PC-9 (cell line): ENCODE measurements around the gene VAMP4. TPM values are rescaled to one million over a fixed set of nuclear protein-coding genes. Genes with fewer than 3 reads are reported as not detected.

Experiments
- BruUV-seq: library from RNA; stranded (reverse); fragments of 400-500 nt; replicated peaks from 2 replicates; lab custom pipeline; 2021; lab: Mats Ljungman, UMichigan
- CTCF ChIA-PET: fragments of 300-600 bp; sonication (Branson Sonifier 250); formaldehyde crosslinking; loops from one replicate; lab custom pipeline; 2022; ENCODE audit warnings: antibody characterized with exemption; lab: Charles Lee
- POLR2A ChIA-PET: fragments of 300-600 bp; sonication (Branson Sonifier 250); formaldehyde crosslinking; loops from one replicate; lab custom pipeline; 2022; ENCODE audit warnings: antibody characterized with exemption; ENCODE audit not compliant: unreplicated experiment; lab: Charles Lee
- DNase-seq, 2 experiments: peaks; one replicate each; pipeline versions ENCODE4 v3.0.0 to v3.0.0-alpha.2; 2015 to 2022; ENCODE audit warnings: mixed read lengths in 1 of 2
- H2AFZ ChIP-seq: fragments of 200-600 bp; sonication (generic); 2 replicates; pipeline ENCODE4 v1.8.1; 2017; ENCODE audit warnings: antibody characterized with exemption
- H3F3A ChIP-seq: fragments of 200-600 bp; sonication (generic); 2 replicates; pipeline ENCODE4 v1.8.1; 2017; ENCODE audit warnings: antibody characterized with exemption, mild to moderate bottlenecking, low read depth; ENCODE audit not compliant: insufficient read depth
- H3K27ac ChIP-seq: fragments of 200-600 bp; sonication (generic); 2 replicates; pipeline ENCODE4 v1.6.1; 2016; ENCODE audit warnings: mixed run types
- H3K27me3 ChIP-seq: fragments of 200-600 bp; sonication (generic); 2 replicates; pipeline ENCODE4 v1.6.1; 2016; ENCODE audit warnings: low read depth, mixed run types; ENCODE audit not compliant: insufficient read depth
- H3K36me3 ChIP-seq: fragments of 200-600 bp; sonication (generic); 2 replicates; pipeline ENCODE4 v1.6.1; 2016; ENCODE audit warnings: low read depth, mixed run types
- H3K4me1 ChIP-seq: fragments of 200-600 bp; sonication (generic); replicated peaks from 2 replicates; pipeline ENCODE4 v1.6.1; 2016; ENCODE audit warnings: mixed run types; ENCODE audit not compliant: insufficient read depth
- H3K4me2 ChIP-seq: fragments of 200-600 bp; sonication (generic); 2 replicates; pipeline ENCODE4 v1.6.1; 2017; ENCODE audit warnings: mixed run types
- H3K4me3 ChIP-seq: fragments of 200-600 bp; sonication (generic); 2 replicates; pipeline ENCODE4 v1.6.1; 2016; ENCODE audit warnings: mixed run types
- H3K79me2 ChIP-seq: fragments of 200-600 bp; sonication (generic); 2 replicates; pipeline ENCODE4 v1.6.1; 2017; ENCODE audit warnings: low read depth, mixed run types
- H3K9me2 ChIP-seq: fragments of 200-600 bp; sonication (generic); 2 replicates; pipeline ENCODE4 v1.8.1; 2017; ENCODE audit warnings: mild to moderate bottlenecking; ENCODE audit not compliant: insufficient read depth
- H3K9me3 ChIP-seq: fragments of 200-600 bp; sonication (generic); 2 replicates; pipeline ENCODE4 v1.8.1; 2016; ENCODE audit warnings: low read depth; ENCODE audit not compliant: insufficient read depth
- H4K20me1 ChIP-seq: fragments of 200-600 bp; sonication (generic); 2 replicates; pipeline ENCODE4 v1.8.1; 2017; ENCODE audit not compliant: insufficient read depth
- EZH2 ChIP-seq: fragments of 200-600 bp; sonication (generic); IDR thresholded peaks from 2 replicates; pipeline ENCODE4 v1.8.0; 2017; ENCODE audit warnings: antibody characterized with exemption, low read depth
- intact Hi-C: fragments of 100-400 bp; cut with micrococcal nuclease; formaldehyde crosslinking; loops from one replicate; pipeline ENCODE4 v1.10.0; 2022; ENCODE audit not compliant: unreplicated experiment
- total RNA-seq: library from RNA; stranded (reverse); gene quantifications from 2 replicates; pipeline ENCODE4 v1.2.3, GENCODE V29; 2021
- TF ChIP-seq, protein P1 (sequence below): fragments of 200-600 bp; sonication (generic); conservative IDR thresholded peaks from 2 replicates; pipeline ENCODE4 v1.6.1; 2017; ENCODE audit warnings: mixed run types, antibody characterized with exemption, mild to moderate bottlenecking, moderate library complexity

The VAMP4 gene
- total RNA-seq, 1 experiment from 2014 or later, result 9.8 TPM

DNA sequence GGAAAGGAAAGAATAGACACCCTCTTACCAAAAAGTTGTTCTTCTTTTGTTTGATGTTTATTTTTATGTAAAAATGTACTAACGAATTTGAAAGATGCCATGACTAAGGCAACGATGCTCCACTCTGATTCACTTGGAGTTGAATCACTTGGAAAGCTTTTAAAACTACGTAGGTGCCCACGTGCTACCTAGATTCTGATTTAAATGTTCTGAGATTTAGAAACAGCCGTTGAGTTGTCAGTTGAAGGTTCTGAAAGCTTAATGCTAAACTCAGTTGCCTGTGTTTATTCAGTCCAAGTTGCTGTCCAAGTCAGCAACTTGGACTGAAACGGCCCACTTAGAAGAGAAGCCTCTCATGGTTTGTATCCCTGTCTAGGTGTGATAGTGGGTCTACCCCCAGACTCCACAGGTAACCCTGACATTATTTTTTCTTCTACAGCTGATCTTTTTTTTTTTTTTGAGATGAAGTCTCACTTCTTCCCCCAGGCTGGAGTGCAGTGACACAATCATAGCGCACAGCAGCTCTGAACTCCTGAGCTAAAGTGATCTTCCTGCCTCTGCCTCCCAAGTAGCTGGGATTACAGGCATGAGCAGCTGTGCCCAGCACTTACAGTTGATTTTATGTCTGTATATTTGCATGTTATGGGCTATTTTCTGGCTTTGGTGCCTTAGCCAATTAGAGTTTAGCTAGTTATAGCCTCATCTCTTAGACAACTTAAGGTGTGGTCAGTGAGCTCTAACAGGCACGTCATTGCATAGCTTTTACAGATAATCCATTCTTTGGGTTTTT lies 1.4 kb upstream of the VAMP4 start:
- Histone ChIP-seq H3K4me2 (peak overlapping the region; percentile 92), H3K36me3 (no peaks in the 10 kb centered on the region), H3K27ac (peak overlapping the region; percentile 88), H3F3A (peaks cover 22% of the 10 kb centered on the region), H3K4me3 (peak overlapping the region; percentile 88), H4K20me1 (no peaks in the 10 kb centered on the region), H3K9me3 (no peaks in the 10 kb centered on the region), H3K79me2 (peaks cover 13% of the 10 kb centered on the region; the same call in 1 of the 2 replicates), H3K9me2 (no peaks in the 10 kb centered on the region), H3K27me3 (no peaks in the 10 kb centered on the region), H3K4me1 (peaks cover 29% of the 10 kb centered on the region), H2AFZ (peak overlapping the region; percentile 100)
- intact Hi-C loops, result no loop called here
- DNase-seq, result no peak
- no TSS peak for BruUV-seq
- TF ChIP-seq, protein P1, sequence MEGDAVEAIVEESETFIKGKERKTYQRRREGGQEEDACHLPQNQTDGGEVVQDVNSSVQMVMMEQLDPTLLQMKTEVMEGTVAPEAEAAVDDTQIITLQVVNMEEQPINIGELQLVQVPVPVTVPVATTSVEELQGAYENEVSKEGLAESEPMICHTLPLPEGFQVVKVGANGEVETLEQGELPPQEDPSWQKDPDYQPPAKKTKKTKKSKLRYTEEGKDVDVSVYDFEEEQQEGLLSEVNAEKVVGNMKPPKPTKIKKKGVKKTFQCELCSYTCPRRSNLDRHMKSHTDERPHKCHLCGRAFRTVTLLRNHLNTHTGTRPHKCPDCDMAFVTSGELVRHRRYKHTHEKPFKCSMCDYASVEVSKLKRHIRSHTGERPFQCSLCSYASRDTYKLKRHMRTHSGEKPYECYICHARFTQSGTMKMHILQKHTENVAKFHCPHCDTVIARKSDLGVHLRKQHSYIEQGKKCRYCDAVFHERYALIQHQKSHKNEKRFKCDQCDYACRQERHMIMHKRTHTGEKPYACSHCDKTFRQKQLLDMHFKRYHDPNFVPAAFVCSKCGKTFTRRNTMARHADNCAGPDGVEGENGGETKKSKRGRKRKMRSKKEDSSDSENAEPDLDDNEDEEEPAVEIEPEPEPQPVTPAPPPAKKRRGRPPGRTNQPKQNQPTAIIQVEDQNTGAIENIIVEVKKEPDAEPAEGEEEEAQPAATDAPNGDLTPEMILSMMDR, result no peak
- TF ChIP-seq EZH2, result no peak
- CTCF ChIA-PET, result interaction anchor here (0.7 to 1.1 kb wide), 2 partner anchors 28 kb away, joined by 3 to 6 read pairs; no protein-coding TSS in a partner anchor
- POLR2A ChIA-PET, result interaction anchor here (0.6 to 0.7 kb wide), 3 partner anchors 23 to 512 kb away, joined by 3 to 18 read pairs (median 4); no protein-coding TSS in a partner anchor

DNA sequence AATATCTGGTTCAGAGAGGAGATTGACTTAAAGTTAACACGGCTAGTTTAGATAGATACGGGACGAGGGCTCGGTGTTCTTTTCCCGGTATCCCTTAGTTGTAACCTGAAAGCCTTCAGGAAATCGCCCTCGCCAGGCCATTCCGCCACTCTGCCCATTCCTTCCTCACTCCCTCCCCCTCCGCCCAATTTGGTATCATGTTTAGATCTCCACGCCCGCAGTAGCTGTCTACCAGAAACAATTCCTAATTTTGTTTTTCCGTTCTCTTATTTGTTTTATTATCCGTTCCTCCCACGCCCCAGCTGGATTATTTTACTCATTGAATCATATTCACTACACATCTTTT lies 685 bp upstream of the VAMP4 start:
- Histone ChIP-seq H3K27ac (peak overlapping the region; percentile 88), H3K27me3 (no peaks in the 10 kb centered on the region), H3K4me3 (peak overlapping the region; percentile 88), H3K9me3 (no peaks in the 10 kb centered on the region), H2AFZ (peak overlapping the region; percentile 100), H4K20me1 (no peaks in the 10 kb centered on the region), H3F3A (peaks cover 22% of the 10 kb centered on the region), H3K36me3 (no peaks in the 10 kb centered on the region), H3K9me2 (0 out of 2 replicates have a peak, but pooled peaks cover 2% of the 10 kb centered on the region), H3K4me2 (peak overlapping the region; percentile 92), H3K4me1 (peaks cover 29% of the 10 kb centered on the region), H3K79me2 (peaks cover 13% of the 10 kb centered on the region; the same call in 1 of the 2 replicates)
- ChIA-PET POLR2A (interaction anchor here (0.6 to 0.7 kb wide), 2 partner anchors 24 to 226 kb away, joined by 4 to 18 read pairs; no protein-coding TSS in a partner anchor), CTCF (interaction anchor here (1.0 kb wide), 1 partner anchor 27 kb away, joined by 3 read pairs; no protein-coding TSS in a partner anchor)
- TF ChIP-seq EZH2, result no peak
- TF ChIP-seq, protein P1, result no peak
- DNase-seq, result no peak
- intact Hi-C loops, result loop anchor here (1.0 kb wide), 1 partner anchor 39 kb away; the partner anchor contains the start of gene METTL13
- BruUV-seq, result no TSS peak

DNA sequence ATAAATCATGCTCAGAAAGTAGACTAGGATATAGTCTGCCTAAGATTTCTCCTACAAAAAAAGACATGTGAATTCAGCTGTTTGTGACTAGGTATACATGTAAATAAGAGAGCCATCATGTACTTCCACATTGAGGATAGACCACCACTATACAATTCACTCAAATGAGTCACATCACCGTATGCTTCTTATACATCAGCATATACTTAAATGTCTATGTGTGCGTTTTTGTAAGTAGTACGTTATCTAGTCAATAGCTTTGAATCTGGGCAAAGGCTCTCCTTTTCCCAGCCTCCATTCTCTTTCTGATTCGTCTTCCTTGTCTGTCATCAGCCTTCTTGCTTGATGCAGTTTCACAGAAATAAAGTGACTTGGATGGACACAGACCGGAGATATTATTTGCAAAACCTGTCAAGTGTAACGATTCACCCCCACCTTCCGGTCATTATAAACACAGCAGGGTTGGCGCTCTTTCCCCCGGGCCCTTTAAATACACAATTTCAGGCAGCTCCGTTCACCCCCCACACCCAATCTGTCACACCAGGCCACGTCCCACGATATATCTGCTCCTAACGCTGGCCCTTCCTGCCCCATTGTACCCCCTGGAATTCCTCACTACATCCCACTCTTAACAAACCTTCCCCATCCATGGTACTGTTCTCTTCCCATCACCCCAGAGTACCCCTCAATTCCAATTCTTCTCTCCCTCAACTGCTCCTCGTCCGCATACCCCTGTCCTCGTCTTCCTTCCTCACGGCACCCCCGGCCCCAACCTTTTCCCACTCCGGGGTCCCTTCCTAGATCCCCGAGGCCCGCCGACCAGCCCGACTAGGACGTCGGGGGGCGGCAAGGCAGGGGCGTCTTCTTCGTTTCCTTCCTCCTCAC lies 636 bp downstream of the VAMP4 start:
- BruUV-seq, result no TSS peak
- Histone ChIP-seq H3K9me3 (no peaks in the 10 kb centered on the region), H2AFZ (peak overlapping the region; percentile 100), H3K4me2 (peak overlapping the region; percentile 92), H3K4me3 (peak overlapping the region; percentile 88), H3K4me1 (peaks cover 29% of the 10 kb centered on the region), H4K20me1 (no peaks in the 10 kb centered on the region), H3K36me3 (no peaks in the 10 kb centered on the region), H3K27me3 (no peaks in the 10 kb centered on the region), H3K9me2 (0 out of 2 replicates have a peak, but pooled peaks cover 3% of the 10 kb centered on the region), H3K79me2 (peaks cover 13% of the 10 kb centered on the region; the same call in 1 of the 2 replicates), H3K27ac (no peak overlapping the region), H3F3A (peaks cover 22% of the 10 kb centered on the region)
- DNase-seq, result peak; percentile 22 to 41
- ChIA-PET CTCF (interaction anchor here (0.6 to 1.3 kb wide), 3 partner anchors 25 to 245 kb away, joined by 3 to 13 read pairs (median 4); no protein-coding TSS in a partner anchor), POLR2A (interaction anchor here (0.6 to 0.7 kb wide), 2 partner anchors 40 to 1468 kb away, joined by 3 to 6 read pairs; partner anchors contain the start of gene METTL13)
- intact Hi-C loops, result loop anchor here (1.0 kb wide), 1 partner anchor 96 kb away; no protein-coding TSS in a partner anchor
- TF ChIP-seq, protein P1, result peak; percentile 34; the same call in 1 of the 2 replicates
- no peak for TF ChIP-seq EZH2
